Astrocyte (in vitro differentiated cells and primary cell): ENCODE data around the gene ADAMTS6.
"Not testable (repeated sequence)": the region's sequence is repeated elsewhere in the genome, so short reads cannot be mapped to it uniquely, and the experiment has no call there.

Source experiments
- CTCF ChIP-seq: IDR thresholded peaks from 2 replicates; pipeline ENCODE4 v1.5.1; 2011; ENCODE audit warnings: low read depth, mild to moderate bottlenecking, inconsistent platforms, low read length, moderate library complexity; ENCODE audit not compliant: insufficient read depth
- EZH2 ChIP-seq: IDR thresholded peaks from 2 replicates; pipeline ENCODE4 v1.6.1; 2012; ENCODE audit warnings: mild to moderate bottlenecking, low read length, inconsistent platforms; ENCODE audit not compliant: insufficient read depth

- TF ChIP-seq CTCF, EZH2: not testable (repeated sequence)
Observed at GRCh38 chr5:65174231-65174630, 307.5 kb downstream of the ADAMTS6 start.
